Left lung (tissue), 10 donors: ENCODE data around the gene SCUBE1. TPM values are rescaled to one million over a fixed set of nuclear protein-coding genes. Genes with fewer than 3 reads are reported as not detected.

Source experiments
- ATAC-seq: fragments of 200-7000 bp; cut with Tn5 transposase; one replicate; pipeline ENCODE4 v1.9.1; 2020; ENCODE audit warnings: moderate library complexity
- DNase-seq, 4 donors: peaks; one replicate each; pipeline ENCODE4 v3.0.0-alpha.2; 2013 to 2020
- H3K27ac ChIP-seq, 2 donors: fragments of 200-600 bp; sonication (generic) in 1 of 2; one replicate each; pipeline versions ENCODE4 v1.5.0 to v1.8.0; 2020 to 2021
- H3K27me3 ChIP-seq, 2 donors: fragments of 200-600 bp; sonication (generic) in 1 of 2; one replicate each; pipeline versions ENCODE4 v1.5.0 to v1.8.0; 2020 to 2021
- H3K36me3 ChIP-seq, 2 donors: fragments of 200-600 bp; sonication (generic) in 1 of 2; one replicate each; pipeline versions ENCODE4 v1.5.0 to v1.8.0; 2020 to 2021
- H3K4me1 ChIP-seq, 2 donors: fragments of 200-600 bp; one replicate each; pipeline ENCODE4 v1.8.0; 2021
- H3K4me3 ChIP-seq, 2 donors: fragments of 200-600 bp; sonication (generic) in 1 of 2; one replicate each; pipeline versions ENCODE4 v1.5.0 to v1.8.0; 2020 to 2021; ENCODE audit warnings: mild to moderate bottlenecking in 1 of 2
- H3K9me3 ChIP-seq, 2 donors: fragments of 200-600 bp; sonication (generic) in 1 of 2; one replicate each; pipeline versions ENCODE4 v1.5.0 to v1.8.0; 2020 to 2021
- intact Hi-C, 2 donors: fragments of 100-400 bp; cut with DNase I; formaldehyde crosslinking; loops; one replicate each; pipeline versions ENCODE4 v1.11.2 to v1.14.2; 2022
- polyA plus RNA-seq, 6 donors: library from polyadenylated mRNA; unstranded; fragments of 120-200 nt; gene quantifications; one replicate each; pipeline ENCODE4 v1.2.1, GENCODE V29; 2013; ENCODE audit not compliant: insufficient read length in 6 of 6
- total RNA-seq, 2 donors: library from RNA; stranded (reverse); fragmentation: NEBNext Ultra II Directional; extraction: Animal tissue kit (Norgen Biotek cat#: 25700); gene quantifications; one replicate each; pipeline ENCODE4 v1.2.1, GENCODE V29; 2021
- TF ChIP-seq, protein P1 (sequence below), 2 donors: fragments of 200-600 bp; sonication (generic) in 1 of 2; IDR thresholded peaks; one replicate each; pipeline versions ENCODE4 v1.5.0 to v1.8.0; 2021; ENCODE audit warnings: antibody characterized with exemption in 2 of 2
- donor health status: DM: no; HTN: yes; CAD: no.
- donor health status: DM: no; HTN: no; CAD: no.

SCUBE1 gene
- total and polyA plus RNA-seq, 8 donors, result 1.1 to 5.0 (median 2.0) TPM

DNA sequence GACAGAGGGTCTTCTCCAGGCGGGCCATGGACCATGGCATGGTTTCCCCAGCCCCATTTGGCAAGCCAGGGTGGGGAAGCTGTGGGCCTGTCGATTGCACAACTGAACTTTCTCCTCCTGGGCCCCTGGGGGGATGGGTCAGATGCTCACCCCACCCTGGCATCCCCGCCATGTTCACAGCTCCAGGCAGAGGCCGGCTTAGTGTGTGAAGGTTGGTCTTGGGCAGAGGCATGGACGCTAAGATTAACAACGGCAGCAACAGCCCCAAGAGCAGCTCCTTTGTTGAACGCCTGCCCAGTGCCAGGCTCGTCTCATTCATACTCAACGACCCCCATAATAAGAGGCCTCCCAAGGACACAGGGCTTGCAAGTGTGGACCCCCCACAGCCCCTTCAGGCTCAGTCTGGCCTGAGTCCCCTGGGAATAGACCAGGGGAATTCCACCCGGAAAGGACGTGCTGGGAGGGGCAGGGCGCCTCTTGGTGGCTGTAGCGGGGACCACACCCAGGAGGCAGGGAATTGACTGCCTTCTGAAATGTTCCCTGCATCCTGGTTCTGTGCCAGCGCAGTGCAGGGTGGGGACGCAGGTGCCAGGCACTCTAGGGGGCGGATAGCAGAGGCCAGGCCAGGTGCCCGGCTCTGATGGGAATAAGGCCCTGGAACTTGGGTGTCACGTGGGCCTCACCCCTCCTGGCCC is 183.5 kb downstream of the SCUBE1 start:
- no peak overlapping the region for H3K4me3 ChIP-seq
- H3K27ac ChIP-seq, result no peak overlapping the region
- TF ChIP-seq, protein P1, sequence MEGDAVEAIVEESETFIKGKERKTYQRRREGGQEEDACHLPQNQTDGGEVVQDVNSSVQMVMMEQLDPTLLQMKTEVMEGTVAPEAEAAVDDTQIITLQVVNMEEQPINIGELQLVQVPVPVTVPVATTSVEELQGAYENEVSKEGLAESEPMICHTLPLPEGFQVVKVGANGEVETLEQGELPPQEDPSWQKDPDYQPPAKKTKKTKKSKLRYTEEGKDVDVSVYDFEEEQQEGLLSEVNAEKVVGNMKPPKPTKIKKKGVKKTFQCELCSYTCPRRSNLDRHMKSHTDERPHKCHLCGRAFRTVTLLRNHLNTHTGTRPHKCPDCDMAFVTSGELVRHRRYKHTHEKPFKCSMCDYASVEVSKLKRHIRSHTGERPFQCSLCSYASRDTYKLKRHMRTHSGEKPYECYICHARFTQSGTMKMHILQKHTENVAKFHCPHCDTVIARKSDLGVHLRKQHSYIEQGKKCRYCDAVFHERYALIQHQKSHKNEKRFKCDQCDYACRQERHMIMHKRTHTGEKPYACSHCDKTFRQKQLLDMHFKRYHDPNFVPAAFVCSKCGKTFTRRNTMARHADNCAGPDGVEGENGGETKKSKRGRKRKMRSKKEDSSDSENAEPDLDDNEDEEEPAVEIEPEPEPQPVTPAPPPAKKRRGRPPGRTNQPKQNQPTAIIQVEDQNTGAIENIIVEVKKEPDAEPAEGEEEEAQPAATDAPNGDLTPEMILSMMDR (IDR thresholded peaks at IDR 0.05), result peak in 1 of 2 donors; percentile 25
- DNase-seq (no peak), ATAC-seq (peak; percentile 28)
- intact Hi-C loops, result no loop called here
- H3K27me3 ChIP-seq, result no peaks in the 10 kb centered on the region
- no peaks in the 10 kb centered on the region for H3K9me3 ChIP-seq
- H3K36me3 ChIP-seq, result peaks cover 0 to 72% of the 10 kb centered on the region in 2 donors
- H3K4me1 ChIP-seq, result peaks cover 4 to 84% of the 10 kb centered on the region in 2 donors

- ATAC-seq (no peak), DNase-seq (no peak)
- intact Hi-C loops, result no loop called here
- H3K27me3 ChIP-seq, result no peaks in the 10 kb centered on the region
- no peak overlapping the region for H3K27ac ChIP-seq
- no peaks in the 10 kb centered on the region for H3K9me3 ChIP-seq
- H3K4me1 ChIP-seq, result peaks cover 3 to 86% of the 10 kb centered on the region in 2 donors
- H3K36me3 ChIP-seq, result peaks cover 0 to 68% of the 10 kb centered on the region in 2 donors
- TF ChIP-seq, protein P1 (IDR thresholded peaks at IDR 0.05), result no peak
- no peak overlapping the region for H3K4me3 ChIP-seq
Observed at GRCh38 chr22:43158778-43159483, 184.2 kb downstream of the SCUBE1 start.

DNA sequence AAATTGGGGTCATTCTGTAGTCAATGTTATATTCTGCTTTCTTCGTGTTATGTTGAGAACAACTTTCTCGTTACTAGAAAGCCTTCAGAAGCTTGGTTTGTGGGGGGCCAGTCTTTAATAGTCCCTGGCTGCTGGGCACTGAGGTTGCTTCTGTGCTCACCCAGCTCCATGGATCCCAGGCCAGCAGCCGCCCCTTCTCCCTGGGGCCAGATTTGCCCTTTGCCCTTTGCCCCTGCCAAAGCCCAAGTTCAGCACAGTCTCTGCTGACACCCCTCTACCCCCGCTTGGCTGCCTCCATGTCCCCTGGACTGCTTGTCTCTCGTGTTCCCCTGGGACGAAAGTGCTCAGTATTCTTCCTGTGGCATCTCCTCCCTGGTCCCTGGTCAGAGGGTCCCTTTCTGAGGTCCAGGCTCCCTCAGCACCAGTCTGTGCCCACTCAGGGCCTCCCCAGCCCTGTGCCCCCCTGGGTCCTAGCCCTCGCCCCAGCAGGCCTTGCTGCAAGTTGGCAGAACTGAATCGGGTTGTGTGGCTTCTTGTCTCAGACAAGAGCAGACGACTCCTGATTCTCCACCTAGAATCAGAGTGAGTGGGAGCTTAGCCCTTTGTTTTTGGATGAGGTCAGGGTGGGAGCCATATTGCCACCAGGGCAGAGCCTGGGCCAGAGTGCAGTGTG is 185.2 kb downstream of the SCUBE1 start:
- intact Hi-C loops, result no loop called here
- Histone ChIP-seq H3K27me3 (no peaks in the 10 kb centered on the region), H3K4me3 (no peak overlapping the region), H3K27ac (peak overlapping the region in 1 of 2 donors; percentile 33), H3K9me3 (no peaks in the 10 kb centered on the region), H3K36me3 (peaks cover 0 to 62% of the 10 kb centered on the region in 2 donors), H3K4me1 (peaks cover 0 to 84% of the 10 kb centered on the region in 2 donors)
- DNase-seq (no peak), ATAC-seq (no peak)
- TF ChIP-seq, protein P1 (IDR thresholded peaks at IDR 0.05), result no peak

GRCh38 chr22:43156413-43156812 is 186.8 kb downstream of the SCUBE1 start:
- H3K27ac ChIP-seq, result no peak overlapping the region
- H3K4me3 ChIP-seq, result no peak overlapping the region
- peaks cover 0 to 46% of the 10 kb centered on the region in 2 donors for H3K36me3 ChIP-seq
- H3K27me3 ChIP-seq, result no peaks in the 10 kb centered on the region
- intact Hi-C loops, result no loop called here
- H3K9me3 ChIP-seq, result no peaks in the 10 kb centered on the region
- DNase-seq (no peak), ATAC-seq (no peak)
- peaks cover 0 to 87% of the 10 kb centered on the region in 2 donors for H3K4me1 ChIP-seq
- TF ChIP-seq, protein P1 (IDR thresholded peaks at IDR 0.05), result no peak

DNA sequence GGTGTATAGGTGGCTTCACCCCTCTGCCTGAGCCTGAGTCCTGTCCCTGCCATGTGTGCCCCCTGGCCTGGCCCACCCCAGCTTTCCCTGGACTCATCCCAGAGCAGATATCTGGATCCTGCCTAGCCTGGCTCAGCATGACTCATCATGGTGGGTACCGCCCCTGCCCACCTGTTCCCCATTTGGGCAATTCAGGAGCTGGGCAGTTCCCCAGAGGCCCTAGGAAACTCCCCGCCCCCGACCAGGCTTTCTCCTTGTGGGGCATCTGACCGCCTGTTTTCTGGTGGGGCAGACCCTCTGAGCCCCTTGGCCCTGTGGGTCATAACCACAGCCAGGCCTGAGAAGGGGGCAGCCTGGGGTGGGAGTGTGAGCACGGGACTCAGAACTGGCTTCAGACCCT is 187.4 kb downstream of the SCUBE1 start:
- Histone ChIP-seq H3K27me3 (no peaks in the 10 kb centered on the region), H3K27ac (peak overlapping the region in 1 of 2 donors; percentile 80), H3K4me1 (peaks cover 0 to 88% of the 10 kb centered on the region in 2 donors), H3K4me3 (peak overlapping the region in 1 of 2 donors; percentile 64), H3K36me3 (peaks cover 0 to 40% of the 10 kb centered on the region in 2 donors), H3K9me3 (no peaks in the 10 kb centered on the region)
- DNase-seq, result no peak
- intact Hi-C loops, result no loop called here
- ATAC-seq, result no peak
- TF ChIP-seq, protein P1 (IDR thresholded peaks at IDR 0.05), result no peak
